GM18526 (cell line): ENCODE results near the gene CFHR5.
"Not testable (repeated sequence)": the region's sequence is repeated elsewhere in the genome, so short reads cannot be mapped to it uniquely, and the experiment has no call there.

Experiments
- POLR2A ChIP-seq: IDR thresholded peaks from 3 replicates; pipeline ENCODE4 v1.6.1; 2011; ENCODE audit not compliant: insufficient read length; ENCODE audit errors: extremely low read depth

CFHR5 gene

DNA sequence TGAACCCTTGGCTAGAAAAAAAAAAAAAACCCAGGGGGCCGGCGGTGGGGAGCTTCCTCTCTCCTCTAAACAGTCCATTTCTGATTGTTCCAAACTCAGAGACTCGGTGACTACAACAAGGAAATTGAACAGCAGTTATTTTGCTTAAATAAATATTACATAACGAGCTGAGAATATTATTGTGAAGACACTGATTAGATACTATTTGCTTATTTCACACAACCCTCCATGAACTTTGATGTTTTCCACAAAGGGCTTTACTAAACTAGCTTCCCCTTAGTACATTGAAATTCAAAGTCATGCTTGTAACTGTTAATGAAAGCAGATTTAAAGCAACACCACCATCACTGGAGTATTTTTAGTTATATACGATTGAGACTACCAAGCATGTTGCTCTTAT lies at the start of gene CFHR5:
CFHR5 (plus strand) TSS at position 279 of the 400 bp plus-strand sequence; CDS start at position 388, 109 bp downstream.
- TF ChIP-seq POLR2A, result no peak

DNA sequence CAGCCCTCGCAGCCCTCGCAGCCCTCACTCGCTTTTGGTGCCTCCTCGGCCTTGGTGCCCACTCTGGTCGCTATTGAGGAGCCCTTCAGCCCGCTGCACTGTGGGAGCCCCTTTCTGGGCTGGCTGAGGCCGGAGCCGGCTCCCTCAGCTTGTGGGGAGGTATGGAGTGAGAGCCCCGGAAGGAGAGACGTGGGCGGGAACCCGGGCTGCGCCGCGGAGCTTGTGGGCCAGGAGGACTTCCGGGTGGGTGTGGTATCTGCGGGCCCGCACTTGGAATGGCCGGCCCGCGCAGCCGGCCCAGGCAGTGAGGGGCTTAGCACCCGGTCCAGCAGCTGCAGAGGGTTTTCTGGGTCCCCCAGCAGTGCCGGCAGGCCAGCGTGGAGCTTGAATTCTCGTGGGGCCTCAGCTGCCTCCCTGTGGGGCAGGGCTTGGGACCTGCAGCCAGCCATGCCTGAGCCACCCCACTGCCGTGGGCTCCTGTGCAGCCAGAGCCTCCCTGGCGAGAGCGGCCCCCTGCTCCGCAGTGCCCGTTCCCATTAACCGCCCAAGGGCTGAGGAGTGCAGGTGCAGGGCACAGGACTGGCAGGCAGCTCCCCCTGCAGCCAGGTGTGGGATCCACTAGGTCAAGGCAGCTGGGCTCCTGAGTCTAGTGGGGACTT lies 43.7 kb upstream of the CFHR5 start:
- no peak for TF ChIP-seq POLR2A

DNA sequence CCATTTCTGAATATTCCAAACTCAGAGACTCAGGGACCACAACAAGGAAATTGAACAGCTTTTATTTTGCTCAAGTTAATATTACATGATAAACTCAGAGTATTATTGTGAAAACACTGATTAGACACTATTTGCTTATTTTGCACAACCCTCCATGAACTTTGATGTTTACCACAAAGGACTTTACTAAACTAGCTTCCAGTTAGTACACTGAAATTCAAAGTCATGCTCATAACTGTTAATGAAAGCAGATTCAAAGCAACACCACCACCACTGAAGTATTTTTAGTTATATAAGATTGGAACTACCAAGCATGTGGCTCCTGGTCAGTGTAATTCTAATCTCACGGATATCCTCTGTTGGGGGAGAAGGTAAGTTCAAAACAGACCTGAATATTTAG lies 33.8 kb upstream of the CFHR5 start, which contains the start of gene CFHR2:
CFHR2 (plus strand) TSS at position 171 of the 400 bp plus-strand sequence; CDS start at position 314, 143 bp downstream.
- TF ChIP-seq POLR2A, result not testable (repeated sequence)

DNA sequence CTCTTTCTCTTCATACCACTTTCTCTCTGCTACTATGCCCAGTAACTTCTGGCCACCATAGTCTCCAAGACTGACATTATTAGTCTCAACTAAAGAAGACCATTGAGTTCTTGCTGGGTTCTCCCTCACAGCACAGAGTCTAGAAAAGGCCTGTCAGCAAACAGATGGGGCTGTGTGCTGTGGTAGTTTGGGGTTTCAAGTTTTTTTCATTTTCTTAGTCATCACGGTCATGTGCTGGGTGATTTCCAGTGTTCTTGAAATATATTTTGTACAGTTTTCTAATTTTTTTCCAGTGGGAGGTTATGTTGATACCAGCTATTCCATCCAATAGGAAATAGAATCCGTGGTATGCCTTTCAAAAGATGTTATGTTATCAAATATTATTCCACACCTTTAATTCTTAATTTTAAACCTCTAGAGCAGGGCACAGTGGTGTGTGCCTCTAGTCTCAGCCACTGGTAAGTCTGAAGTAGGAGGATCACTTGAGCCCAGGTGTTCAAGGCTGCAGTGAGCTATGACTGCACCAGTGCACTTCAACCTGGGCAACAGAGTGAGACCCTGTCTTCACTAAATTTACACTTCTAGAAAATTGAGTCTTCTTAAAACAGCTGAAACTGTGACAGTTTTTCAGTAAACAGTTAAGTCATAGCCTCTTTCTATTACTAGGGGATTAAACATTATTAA lies 25.5 kb upstream of the CFHR5 start:
- no peak for TF ChIP-seq POLR2A

DNA sequence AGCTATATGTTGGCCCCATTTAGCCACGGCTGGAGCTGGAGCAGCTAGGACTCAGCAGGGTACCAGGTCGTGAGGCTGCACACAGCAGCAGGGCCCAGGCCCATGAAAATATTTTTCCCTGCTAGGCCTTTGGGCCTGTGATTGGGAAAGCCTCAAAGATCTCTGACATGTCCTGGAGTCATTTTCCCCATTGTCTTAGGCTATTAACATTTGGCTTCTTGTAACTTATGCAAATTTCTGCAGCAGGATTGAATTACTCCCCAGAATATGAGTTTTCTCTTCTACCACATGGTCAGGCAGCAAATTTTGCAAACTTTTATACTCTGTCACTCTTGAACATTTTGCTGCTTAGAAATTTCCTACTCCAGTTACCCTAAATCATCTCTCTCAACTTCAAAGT lies 22.6 kb upstream of the CFHR5 start:
- no peak for TF ChIP-seq POLR2A

DNA sequence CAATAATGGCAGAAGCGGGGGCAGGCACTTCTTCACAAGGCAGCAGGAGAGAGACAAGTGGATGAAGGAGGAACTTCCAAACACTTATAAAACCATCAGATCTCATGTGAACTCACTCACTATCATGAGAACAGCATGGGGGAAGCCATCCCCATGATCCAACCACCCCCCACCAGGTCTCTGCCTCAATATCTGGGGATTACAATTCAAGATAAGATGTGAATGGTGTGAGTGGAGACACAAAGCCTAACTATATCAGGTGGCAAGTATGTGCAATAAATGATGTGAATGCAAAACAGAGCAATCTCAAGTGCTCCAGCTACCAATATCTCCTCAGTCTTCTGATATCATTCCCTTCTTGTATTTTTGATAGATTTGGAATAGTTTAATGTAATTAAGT lies 21.4 kb upstream of the CFHR5 start:
- TF ChIP-seq POLR2A, result no peak

DNA sequence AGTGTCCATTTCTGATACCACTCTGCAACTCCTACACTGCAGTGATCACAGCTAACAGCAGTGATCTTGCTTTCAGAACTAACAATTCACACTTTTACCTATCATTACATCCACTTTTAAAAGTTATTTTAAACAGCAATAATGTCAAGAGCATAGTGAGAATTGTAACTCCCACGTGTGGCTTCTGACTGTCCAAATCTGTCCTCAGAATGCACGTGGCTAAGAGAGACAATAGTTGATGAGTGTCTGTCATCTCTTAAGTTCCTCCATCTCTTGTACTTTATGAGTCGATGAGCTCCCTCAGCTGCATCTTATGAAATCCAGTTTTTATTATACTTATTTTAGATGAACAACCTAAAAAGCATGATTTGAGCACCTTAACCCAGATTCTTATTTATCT lies 16.5 kb upstream of the CFHR5 start:
- TF ChIP-seq POLR2A, result no peak

DNA sequence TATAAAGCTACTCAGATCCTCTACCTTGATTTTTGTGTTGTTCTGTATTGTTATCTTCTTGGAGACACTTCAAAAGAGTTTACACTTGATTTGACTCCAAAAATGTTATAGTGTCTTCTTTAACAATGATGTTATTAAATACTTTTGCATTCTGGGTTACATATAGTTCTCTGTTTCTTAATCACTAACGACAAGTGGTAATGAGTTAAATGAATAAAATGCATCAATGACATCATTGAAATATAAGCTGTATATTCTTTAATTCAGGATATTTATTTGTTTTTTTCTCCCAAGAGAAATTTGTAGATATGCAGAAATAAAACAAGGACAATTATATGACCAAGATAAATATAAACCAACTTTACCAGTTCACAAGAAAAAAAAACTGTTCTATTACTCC lies 7.2 kb upstream of the CFHR5 start:
- TF ChIP-seq POLR2A, result no peak

DNA sequence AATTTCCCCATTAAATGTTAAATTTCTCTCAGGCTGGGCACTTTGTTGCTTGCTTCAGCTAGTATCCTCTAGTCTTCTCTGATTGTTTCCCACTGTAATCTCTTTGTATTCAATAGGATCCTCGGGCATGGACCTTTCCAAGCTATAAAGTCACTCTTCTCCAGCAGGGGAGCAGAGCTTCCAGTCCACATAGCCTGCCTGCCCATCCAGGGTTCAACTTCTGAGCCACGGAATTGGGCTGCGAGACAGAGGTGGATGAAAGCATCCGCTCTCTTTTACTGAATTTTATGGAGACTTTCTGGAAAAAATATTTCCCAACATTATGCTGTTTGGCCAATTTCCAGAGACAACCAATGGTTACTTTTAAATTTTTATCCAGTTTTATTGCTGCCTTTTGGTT lies 1.1 kb upstream of the CFHR5 start:
- TF ChIP-seq POLR2A, result no peak

DNA sequence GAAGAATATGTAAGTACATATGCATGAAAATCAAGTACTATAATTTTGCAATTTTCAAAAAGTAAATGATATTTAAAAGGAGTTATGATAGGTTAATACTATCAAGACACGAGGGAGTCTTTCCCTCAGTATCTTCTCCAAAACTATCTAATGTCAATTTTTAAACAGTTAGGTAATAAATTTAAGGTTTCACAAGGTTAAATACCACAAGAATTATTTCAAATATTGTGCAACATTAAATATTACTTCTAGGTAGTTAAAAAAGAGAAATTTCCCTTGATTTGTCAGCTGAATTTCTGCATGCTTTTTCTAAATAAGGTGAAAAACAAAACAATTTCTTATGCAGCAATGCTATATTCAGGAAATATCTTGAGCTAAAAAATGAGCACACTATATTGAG lies 3.5 kb downstream of the CFHR5 start:
- TF ChIP-seq POLR2A, result no peak

DNA sequence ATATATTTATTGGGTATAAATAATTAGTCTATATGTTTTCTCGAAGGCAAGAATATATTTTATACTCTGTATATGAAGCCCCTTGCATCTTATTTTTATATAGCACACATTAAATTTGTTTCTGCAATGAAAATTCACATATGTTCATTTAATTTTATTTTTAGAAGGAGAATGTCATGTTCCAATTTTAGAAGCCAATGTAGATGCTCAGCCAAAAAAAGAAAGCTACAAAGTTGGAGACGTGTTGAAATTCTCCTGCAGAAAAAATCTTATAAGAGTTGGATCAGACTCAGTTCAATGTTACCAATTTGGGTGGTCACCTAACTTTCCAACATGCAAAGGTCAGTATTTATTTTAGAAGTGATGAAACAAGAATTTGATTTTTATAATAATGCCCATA lies 16.6 kb downstream of the CFHR5 start:
- TF ChIP-seq POLR2A, result no peak

DNA sequence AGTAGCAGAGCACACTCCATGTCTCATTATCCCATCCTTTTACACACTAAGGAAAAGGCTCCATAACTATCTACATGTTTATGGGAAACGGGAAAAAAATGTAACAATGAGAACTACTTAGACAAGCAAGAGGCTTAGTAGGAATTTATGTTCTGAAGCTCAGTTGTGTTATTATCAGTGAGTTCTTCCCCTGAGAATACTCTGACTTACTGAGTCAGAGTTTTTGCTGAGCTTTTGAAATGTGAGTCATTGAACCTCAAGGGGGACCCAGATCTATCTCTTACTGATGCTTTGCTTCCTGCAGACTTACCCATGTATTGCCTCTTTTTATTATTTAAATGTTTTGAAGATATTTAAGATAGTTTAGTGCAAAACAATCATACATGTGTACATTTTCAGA lies 20.1 kb downstream of the CFHR5 start:
- TF ChIP-seq POLR2A, result no peak

DNA sequence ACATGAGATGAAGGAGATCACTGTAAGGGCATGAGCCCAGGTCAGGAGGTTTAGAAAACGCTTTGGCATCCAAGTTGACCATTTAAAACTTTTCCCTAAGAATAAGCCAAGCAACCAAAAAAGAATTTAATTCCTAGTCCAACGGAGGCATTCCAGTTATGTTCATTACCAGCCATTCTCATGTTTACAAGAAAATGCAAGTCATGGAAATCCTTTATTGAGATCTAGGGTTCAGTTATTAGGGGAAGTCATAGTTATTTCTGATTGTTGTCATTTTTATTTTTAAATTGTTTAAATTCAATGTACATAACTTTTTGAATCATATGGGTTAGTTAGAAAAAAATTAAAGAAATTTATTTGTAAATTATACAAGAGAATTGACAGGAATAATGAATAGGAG lies 24.5 kb downstream of the CFHR5 start:
- no peak for TF ChIP-seq POLR2A

DNA sequence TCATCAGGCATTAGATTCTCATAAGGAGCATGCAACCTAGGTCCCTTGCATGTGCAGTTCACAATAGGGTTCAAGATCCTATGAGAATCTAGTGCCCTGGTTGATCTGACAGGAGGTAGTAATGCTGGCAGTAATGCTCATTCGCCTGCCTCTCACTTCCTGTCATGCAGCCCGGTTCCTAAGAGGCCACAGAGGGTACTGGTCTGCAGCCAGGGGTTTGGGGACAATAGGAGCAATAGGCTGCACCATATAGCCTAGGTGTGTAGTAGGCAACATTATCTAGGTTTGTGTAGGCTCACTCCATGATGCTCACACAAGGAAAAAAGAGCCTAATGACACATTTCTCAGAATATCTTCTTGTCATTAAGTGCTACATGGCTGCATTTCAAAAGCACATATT lies 25.8 kb downstream of the CFHR5 start:
- no peak for TF ChIP-seq POLR2A

DNA sequence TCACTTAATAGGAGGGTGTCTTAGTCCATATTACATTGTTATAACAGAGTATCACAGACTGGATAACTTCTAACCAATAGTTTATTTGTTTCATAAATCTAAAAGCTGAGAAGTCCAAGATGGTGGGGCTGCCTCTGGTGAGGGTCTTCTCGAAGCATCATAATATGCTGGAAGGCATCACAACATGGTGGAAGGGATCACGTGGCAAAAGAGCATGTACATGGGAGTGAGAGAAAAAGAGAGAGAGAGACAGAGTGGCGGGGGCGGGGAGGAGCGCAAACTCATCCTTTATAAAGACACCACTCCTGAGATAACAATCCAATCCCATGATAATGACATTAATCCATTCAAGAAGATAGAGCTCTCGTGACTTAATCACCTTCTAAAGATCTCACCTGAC lies 31.5 kb downstream of the CFHR5 start:
- TF ChIP-seq POLR2A, result no peak

DNA sequence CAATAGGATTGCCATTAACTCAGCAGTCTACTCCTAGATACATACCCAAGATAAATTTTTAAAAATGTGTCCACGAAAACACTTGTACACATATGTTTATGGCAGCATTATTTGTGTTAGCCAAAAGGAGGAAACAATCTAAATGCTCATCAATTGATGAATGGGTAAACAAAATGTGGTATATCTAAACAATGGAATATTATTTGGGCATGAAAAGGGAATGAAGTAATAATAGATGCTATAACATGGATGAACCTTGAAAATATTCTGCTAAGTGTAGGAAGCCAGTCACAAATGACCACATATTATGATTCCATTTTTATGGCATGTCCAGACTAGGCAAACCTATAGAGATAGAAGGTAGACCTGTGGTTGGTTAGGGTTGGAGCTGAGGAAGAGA lies 34.3 kb downstream of the CFHR5 start:
- TF ChIP-seq POLR2A, result no peak

DNA sequence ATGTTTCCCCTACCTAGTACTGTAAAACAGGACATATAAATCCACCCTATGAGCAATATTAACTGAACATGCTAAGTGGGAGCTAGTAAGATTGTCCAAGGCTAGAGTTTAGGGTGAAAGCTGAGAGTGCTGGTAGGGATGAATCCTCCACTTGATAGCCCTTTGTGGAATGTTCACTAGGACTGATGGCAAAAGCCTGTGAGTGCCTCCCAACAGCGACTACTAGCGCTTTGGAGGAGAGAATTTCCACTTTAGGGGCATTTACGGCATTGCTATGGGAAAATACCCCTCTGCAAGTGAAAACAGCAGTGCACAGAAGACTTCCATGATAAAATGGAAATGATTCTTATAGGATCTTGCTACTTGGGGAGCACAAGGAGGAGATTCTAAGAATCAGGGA lies 35.9 kb downstream of the CFHR5 start:
- TF ChIP-seq POLR2A, result no peak

DNA sequence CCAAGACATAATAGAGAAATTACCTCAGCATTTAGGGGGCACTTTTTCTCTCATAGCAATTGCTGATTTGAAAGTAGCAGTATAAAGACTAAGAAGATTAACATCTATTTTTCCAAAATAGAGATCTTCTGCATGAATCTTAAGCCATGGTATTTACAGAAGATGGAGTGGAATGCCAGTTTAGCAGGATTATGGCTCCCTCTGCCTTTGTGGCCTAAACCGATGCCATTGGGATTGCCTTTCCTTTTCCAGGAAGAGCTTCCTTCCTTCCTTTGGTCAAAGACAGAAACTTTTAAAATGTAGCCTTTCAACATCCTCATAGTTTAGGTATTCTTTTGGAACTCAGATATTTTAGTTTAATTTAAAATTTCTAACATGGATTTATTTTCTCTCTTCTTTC lies 39.4 kb downstream of the CFHR5 start:
- TF ChIP-seq POLR2A, result no peak
